Sigmoid colon (tissue), 7 donors: Measurements from ENCODE around the gene LIPN. TPM values are rescaled to one million over a fixed set of nuclear protein-coding genes. Genes with fewer than 3 reads are reported as not detected.
A peak's percentile ranks its signal among the peaks of the same experiment; 100 is the strongest.

Experiments
- DNase-seq: peaks from one replicate; pipeline ENCODE4 v3.0.0-alpha.2; 2019
- H3K27ac ChIP-seq, 4 donors: fragments of 200-600 bp; sonication (generic); one replicate each; pipeline ENCODE4 v1.5.1; 2016 to 2019; ENCODE audit warnings: mild to moderate bottlenecking in 1 of 4
- H3K27me3 ChIP-seq, 3 donors: fragments of 200-600 bp; sonication (generic); one replicate each; pipeline ENCODE4 v1.5.1; 2019; ENCODE audit warnings: mild to moderate bottlenecking in 1 of 3
- H3K36me3 ChIP-seq, 4 donors: fragments of 200-600 bp; sonication (generic); one replicate each; pipeline ENCODE4 v1.5.1; 2016 to 2019
- H3K4me1 ChIP-seq, 4 donors: fragments of 200-600 bp; sonication (generic); one replicate each; pipeline ENCODE4 v1.5.1; 2017 to 2019
- H3K4me3 ChIP-seq, 4 donors: fragments of 200-600 bp; sonication (generic); one replicate each; pipeline ENCODE4 v1.5.1; 2017 to 2019; ENCODE audit warnings: mild to moderate bottlenecking in 2 of 4, moderate library complexity in 1 of 4
- H3K9me3 ChIP-seq, 4 donors: fragments of 200-600 bp in 3 of 4; sonication (generic) in 3 of 4; one replicate each; pipeline versions ENCODE4 v1.5.1 to v1.6.1; 2013 to 2019
- CTCF ChIP-seq, 4 experiments: fragments of 450-650 bp in 3 of 4; fragments of 200-600 bp in 1 of 4; IDR thresholded peaks; one replicate each; pipeline ENCODE4 v1.5.1; 2016 to 2019; ENCODE audit warnings: antibody characterized with exemption in 4 of 4, mild to moderate bottlenecking in 3 of 4, moderate library complexity in 2 of 4
- EP300 ChIP-seq, 4 donors: sonication (generic); formaldehyde crosslinking; IDR thresholded peaks; one replicate each; pipeline ENCODE4 v1.6.1; 2017; ENCODE audit warnings: antibody characterized with exemption in 4 of 4
- POLR2A ChIP-seq, 2 donors: fragments of 450-650 bp; IDR thresholded peaks; one replicate each; pipeline ENCODE4 v1.6.1; 2016; ENCODE audit warnings: antibody characterized with exemption in 2 of 2, mild to moderate bottlenecking in 2 of 2, moderate library complexity in 2 of 2
- POLR2AphosphoS5 ChIP-seq, 4 donors: sonication (generic); formaldehyde crosslinking; IDR thresholded peaks; one replicate each; pipeline ENCODE4 v1.6.1; 2017; ENCODE audit warnings: antibody characterized with exemption in 4 of 4
- WGBS, 2 donors: extraction: QIAGEN DNeasy Blood & Tissue Kit; methylation state at CpG; one replicate each; pipeline ENCODE4 v1.1.7; 2013; 5-methylcytosine and 5-hydroxymethylcytosine counted together
- intact Hi-C: fragments of 100-400 bp; cut with DNase I; formaldehyde crosslinking; loops from one replicate; pipeline ENCODE4 v1.15.1; 2023
- polyA plus RNA-seq, 3 donors: library from polyadenylated mRNA; stranded (reverse); fragments of 200-250 nt; gene quantifications; one replicate each; pipeline ENCODE4 v1.2.3, GENCODE V29; 2013
- total RNA-seq, 4 donors: library from RNA; depleted of rRNA; stranded (reverse); fragments of >200 nt; gene quantifications; one replicate each; pipeline ENCODE4 v1.1.0, GENCODE V29; 2016
- donor health status: healthy with polysubstance abuse.
- donor health status: Bipolar disorder and iron deficiency.
- donor health status: healthy.

LIPN gene
- total and polyA plus RNA-seq, 7 donors, result 1.4 TPM; not detected in 6

DNA sequence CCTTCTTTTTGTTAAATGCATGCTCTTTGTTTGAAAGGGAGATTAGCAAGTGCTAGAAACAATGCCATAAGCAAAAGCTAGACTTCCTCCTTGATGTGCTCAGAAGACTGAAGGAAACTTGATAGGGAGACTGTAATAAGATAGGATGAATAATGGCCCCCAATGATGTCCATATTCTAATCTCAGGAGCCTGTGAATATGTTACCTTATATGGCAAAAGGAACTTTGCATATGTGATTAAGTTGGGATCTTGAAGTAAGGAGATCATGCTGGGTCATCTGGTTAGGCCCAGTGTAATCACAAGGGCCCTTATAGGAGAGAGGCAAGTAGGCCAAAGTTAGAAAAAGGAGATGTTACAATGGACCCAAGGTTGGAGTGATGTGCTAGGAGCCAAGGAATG is 29.1 kb downstream of the LIPN start:
- Histone ChIP-seq H3K9me3 (no peaks in the 10 kb centered on the region), H3K27ac (no peak overlapping the region), H3K36me3 (no peaks in the 10 kb centered on the region), H3K4me3 (no peak overlapping the region), H3K27me3 (no peaks in the 10 kb centered on the region), H3K4me1 (no peaks in the 10 kb centered on the region)
- no peak for DNase-seq
- intact Hi-C loops, result no loop called here
- TF ChIP-seq POLR2A (IDR thresholded peaks at IDR 0.05), result no peak
- no peak for TF ChIP-seq CTCF (IDR thresholded peaks at IDR 0.05)

- Histone ChIP-seq H3K4me3 (no peak overlapping the region), H3K27me3 (no peaks in the 10 kb centered on the region), H3K9me3 (no peaks in the 10 kb centered on the region), H3K4me1 (no peaks in the 10 kb centered on the region), H3K27ac (no peak overlapping the region), H3K36me3 (no peaks in the 10 kb centered on the region)
- TF ChIP-seq POLR2AphosphoS5 (IDR thresholded peaks at IDR 0.05), result no peak
- TF ChIP-seq POLR2A (IDR thresholded peaks at IDR 0.05), result no peak
- no peak for TF ChIP-seq CTCF (IDR thresholded peaks at IDR 0.05)
- no peak for TF ChIP-seq EP300 (IDR thresholded peaks at IDR 0.05)
- DNase-seq, result no peak
- intact Hi-C loops, result no loop called here
- 53 to 57% methylated on average over 2 of the region's 2 CpGs for WGBS, 2 donors
Measured at GRCh38 chr10:88791924-88792323, 32.1 kb downstream of the LIPN start.

- Histone ChIP-seq H3K27ac (no peak overlapping the region), H3K4me1 (no peaks in the 10 kb centered on the region), H3K4me3 (no peak overlapping the region), H3K9me3 (no peaks in the 10 kb centered on the region), H3K27me3 (no peaks in the 10 kb centered on the region), H3K36me3 (no peaks in the 10 kb centered on the region)
- 83 to 91% methylated on average over 4 of the region's 4 CpGs for WGBS, 2 donors
- TF ChIP-seq POLR2AphosphoS5 (IDR thresholded peaks at IDR 0.05), result peak in 1 of 4 donors; percentile 6
- TF ChIP-seq EP300 (IDR thresholded peaks at IDR 0.05), result no peak
- DNase-seq, result no peak
- intact Hi-C loops, result no loop called here
Measured at GRCh38 chr10:88792661-88793060, 32.8 kb downstream of the LIPN start.

DNA sequence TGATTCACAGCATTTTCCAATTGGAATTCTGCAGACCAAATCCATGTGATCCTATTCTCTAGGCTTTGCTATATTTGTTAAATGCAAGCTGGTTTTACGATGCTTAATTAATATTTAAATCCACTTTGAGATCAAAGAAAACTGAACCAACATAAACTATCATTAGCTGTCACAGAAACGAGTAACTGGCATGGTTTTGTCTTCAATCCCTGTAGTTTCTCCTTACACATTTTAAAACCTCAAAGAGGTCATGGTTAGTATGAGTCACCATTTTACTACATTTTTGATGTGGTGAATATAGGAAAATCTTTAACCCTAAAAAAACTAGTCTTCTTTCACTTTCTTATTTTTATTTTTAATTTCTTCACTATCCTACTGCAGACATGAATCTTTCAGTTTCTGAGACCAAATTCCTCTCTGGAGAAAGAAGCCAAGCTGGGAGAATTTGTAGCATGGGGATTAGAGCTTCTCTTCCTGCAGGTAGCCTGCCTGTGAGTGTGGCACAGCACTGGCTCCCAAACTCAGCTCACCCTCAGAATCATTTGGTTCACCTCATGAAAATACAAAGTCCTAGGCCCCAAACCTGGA is 34.0 kb downstream of the LIPN start:
- Histone ChIP-seq H3K27me3 (no peaks in the 10 kb centered on the region), H3K9me3 (no peaks in the 10 kb centered on the region), H3K27ac (no peak overlapping the region), H3K36me3 (no peaks in the 10 kb centered on the region), H3K4me1 (no peaks in the 10 kb centered on the region), H3K4me3 (no peak overlapping the region)
- no peak for DNase-seq
- TF ChIP-seq CTCF (IDR thresholded peaks at IDR 0.05), result no peak
- TF ChIP-seq POLR2A (IDR thresholded peaks at IDR 0.05), result no peak
- TF ChIP-seq EP300 (IDR thresholded peaks at IDR 0.05), result no peak
- no peak for TF ChIP-seq POLR2AphosphoS5 (IDR thresholded peaks at IDR 0.05)
- intact Hi-C loops, result no loop called here
- WGBS, 2 donors, result 35 to 45% methylated on average over 2 of the region's 2 CpGs

GRCh38 chr10:88794731-88795130 is 34.9 kb downstream of the LIPN start:
- 80 to 85% methylated on average over 1 of the region's 1 CpG for WGBS, 2 donors
- H3K4me3 ChIP-seq, result no peak overlapping the region

More at GRCh38 chr10:88794731-88795130, 34.9 kb downstream of the LIPN start:
- Histone ChIP-seq H3K36me3 (no peaks in the 10 kb centered on the region), H3K9me3 (no peaks in the 10 kb centered on the region), H3K27ac (no peak overlapping the region), H3K27me3 (no peaks in the 10 kb centered on the region), H3K4me1 (no peaks in the 10 kb centered on the region)
- TF ChIP-seq EP300 (IDR thresholded peaks at IDR 0.05) (no peak), POLR2AphosphoS5 (IDR thresholded peaks at IDR 0.05) (no peak), POLR2A (IDR thresholded peaks at IDR 0.05) (no peak), CTCF (IDR thresholded peaks at IDR 0.05) (no peak)
- no peak for DNase-seq
- intact Hi-C loops, result no loop called here
